ENCODE measurements around the gene POLD4.
A peak's percentile ranks its signal among the peaks of the same experiment; 100 is the strongest.
"Not testable (repeated sequence)": the region's sequence is repeated elsewhere in the genome, so short reads cannot be mapped to it uniquely, and the experiment has no call there.

POLD4 gene

DNA sequence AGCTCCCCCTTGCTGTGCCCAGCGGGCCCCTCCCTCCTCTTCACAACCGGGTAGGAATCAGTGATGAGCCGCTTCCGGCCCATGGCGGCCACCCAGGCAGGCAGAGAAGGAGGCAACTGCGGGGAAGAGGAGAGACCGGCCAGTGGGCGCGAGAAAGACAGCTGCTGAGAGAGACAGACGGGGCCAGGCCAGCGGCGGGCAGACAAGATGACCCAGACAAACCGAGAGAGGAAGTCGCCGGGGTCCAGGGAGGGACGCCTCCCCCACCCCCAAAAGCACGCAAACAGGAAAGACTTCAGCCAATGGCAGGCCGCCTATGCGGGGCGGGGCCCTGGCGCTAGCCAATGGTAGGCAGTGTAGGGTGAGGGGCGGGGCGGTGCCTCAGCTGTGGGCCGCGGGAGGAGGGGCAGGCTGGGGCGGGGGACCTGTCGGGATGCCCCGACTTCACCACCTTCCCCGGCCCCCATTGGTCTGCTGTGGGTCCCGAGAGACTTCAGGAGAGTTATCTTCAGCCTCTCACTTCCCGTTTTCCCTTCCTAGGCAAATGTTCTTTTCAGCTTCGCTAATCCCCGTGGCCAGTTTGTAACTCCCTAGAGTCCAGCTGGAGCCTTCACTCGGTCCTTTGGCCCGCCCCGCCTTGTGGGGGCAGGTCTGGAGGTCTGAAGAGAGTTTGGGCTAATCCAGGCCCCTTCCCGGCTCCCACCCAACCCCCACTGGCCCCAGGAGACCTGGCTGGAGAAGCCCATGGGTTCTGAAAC is at the start of gene POLD4:
POLD4 (minus strand) TSS at position 230 of the 758 bp plus-strand sequence; CDS start at position 83, 147 bp downstream.
- DNase-seq (ENCODE audit: low spot score), result peak; percentile 96

DNA sequence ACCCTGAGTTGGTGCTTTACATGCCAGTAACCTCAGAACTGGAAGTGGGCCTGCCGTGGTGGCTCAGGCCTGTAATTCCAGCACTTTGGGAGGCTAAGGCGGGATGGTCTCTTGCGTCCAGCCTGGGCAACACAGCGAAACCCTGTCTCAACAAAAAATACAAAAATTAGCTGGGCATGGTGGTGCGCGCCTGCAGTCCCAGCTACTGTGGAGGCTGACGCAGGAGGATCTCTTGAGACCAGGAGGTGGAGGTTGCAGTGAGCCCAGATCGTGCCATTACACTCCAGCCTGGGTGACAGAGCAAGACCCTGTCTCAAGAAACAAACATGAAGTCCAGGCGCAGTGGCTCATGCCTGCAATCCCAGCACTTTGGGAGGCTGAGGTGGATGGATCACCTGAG is 49.7 kb upstream of the POLD4 start:
- DNase-seq (ENCODE audit: low spot score), result not testable (repeated sequence)

DNA sequence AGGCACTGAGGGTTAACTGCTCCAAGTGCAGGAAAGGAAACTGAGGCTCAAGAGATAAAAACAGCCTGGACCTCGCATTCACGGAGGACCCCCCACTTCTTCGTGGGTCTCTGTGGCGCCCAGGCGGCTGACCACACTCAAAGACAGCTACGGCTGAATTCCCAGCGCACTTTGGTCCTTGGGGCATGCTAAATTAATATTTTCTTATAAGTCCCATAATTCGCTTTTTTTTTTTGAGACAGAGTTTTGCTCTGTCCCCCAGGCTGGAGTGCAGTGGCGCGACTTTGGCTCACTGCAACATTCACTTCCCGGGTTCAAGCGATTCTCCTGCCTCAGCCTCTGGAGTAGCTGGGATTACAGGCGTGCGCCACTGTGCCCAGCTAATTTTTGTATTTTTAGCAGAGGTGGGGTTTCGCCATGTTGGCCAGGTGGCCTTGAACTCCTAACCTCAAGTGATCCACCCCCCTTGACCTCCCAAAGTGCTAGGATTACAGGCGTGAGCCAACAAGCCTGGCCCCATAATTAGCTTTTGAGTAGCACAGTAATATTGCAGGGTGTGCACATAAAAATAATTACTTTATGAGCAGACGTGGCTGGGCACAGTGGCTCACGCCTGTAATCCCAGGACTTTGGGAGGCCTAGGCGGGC is 49.0 kb upstream of the POLD4 start:
- not testable (repeated sequence) for DNase-seq (ENCODE audit: low spot score)

DNA sequence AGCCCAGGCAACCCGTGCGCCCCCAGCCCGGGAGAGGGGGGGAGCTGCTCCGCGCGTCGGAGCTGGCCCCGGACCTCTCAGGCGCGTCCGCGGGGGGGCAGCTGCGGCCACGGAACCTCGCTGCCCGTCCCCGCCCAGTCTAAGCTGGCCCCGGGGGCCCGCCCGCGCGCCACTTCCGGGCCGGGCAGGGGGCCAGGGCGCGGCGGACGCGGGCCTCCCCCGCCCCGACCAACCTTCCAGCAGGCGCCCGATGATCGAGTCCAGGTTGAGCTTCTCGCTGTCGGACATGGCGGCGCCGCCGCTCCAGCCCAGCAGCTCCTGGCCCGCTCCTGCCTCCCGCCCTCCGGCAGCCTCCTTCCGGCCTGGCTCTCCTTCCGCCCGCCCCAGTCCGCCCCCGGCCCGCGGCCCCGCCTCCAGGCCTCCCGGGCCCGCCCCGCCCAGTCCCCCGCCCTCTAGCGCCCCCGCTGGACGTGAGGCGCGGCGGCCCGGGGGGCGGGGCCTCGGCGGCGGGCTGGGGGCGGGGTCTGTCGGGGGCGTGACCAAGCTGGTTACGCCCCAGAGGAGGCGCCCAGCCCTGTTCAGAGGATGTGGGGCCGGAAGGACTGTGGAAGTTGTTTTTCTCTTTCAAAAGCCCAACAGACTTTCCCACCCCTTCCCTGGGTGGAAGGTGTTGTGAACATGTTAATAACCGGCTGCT is 48.3 kb upstream of the POLD4 start, which contains the start of gene PPP1CA:
PPP1CA (minus strand) TSS at position 364 of the 697 bp plus-strand sequence; CDS start at position 288, 76 bp downstream.
- peak; percentile 91 for DNase-seq (ENCODE audit: low spot score)

DNA sequence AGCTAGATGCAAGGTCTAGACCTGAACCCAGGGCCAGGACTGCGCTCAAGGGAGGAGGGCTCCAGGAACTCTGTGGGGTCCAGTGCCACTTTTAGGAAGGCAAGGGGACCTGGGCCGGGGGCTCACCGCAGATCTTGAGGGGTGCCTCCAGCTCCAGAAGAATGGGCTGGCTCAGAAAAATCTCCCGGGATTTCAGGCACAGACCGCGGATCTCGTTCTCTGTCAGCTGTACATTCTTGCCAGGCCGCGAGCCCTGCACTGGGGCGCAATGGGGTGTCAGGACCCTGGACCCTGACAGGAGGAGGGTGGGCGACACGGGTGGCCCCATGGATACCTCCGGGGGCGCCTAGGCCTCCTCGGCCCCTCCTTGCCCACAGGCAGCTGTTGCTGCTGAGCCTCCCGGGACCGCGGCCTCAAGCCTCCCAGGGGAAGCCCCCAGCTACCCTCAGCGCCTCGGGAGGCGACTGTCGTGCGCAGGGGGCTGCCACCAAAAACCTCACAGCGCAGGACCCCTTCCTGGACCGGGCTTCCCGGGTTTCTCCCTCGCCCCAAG is 47.7 kb upstream of the POLD4 start:
- no peak for DNase-seq (ENCODE audit: low spot score)

DNA sequence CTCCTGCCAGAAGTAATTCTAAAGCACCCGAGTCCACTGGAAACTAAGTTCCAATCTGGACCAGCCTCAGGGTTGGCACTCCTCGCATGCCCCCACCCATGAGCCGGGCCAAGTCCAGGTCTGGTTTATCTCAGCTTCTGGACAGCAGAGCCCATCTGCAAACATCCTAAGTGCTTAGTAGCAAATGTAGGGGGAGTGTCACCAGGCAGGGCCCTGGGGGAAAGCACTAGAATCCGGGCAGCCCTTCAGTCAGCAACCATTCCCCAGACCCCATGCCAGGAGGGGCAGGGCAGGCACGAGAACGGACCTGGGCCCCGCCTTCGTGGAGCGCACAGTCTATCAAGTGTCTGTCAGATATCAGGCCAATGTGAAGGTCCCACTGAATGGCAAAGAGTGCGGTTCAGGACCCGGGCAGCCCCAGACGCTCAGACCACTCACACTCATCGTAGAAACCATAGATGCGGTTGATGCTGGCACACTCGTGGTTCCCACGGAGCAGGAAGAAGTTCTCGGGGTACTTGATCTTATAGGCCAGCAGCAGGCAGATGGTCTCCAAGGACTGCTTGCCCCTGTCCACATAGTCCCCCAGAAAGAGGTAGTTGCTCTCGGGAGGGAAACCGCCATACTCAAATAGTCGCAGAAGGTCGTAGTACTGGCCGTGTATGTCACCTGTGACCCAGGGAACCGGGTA is 47.0 kb upstream of the POLD4 start:
- peak; percentile 38 for DNase-seq (ENCODE audit: low spot score)

DNA sequence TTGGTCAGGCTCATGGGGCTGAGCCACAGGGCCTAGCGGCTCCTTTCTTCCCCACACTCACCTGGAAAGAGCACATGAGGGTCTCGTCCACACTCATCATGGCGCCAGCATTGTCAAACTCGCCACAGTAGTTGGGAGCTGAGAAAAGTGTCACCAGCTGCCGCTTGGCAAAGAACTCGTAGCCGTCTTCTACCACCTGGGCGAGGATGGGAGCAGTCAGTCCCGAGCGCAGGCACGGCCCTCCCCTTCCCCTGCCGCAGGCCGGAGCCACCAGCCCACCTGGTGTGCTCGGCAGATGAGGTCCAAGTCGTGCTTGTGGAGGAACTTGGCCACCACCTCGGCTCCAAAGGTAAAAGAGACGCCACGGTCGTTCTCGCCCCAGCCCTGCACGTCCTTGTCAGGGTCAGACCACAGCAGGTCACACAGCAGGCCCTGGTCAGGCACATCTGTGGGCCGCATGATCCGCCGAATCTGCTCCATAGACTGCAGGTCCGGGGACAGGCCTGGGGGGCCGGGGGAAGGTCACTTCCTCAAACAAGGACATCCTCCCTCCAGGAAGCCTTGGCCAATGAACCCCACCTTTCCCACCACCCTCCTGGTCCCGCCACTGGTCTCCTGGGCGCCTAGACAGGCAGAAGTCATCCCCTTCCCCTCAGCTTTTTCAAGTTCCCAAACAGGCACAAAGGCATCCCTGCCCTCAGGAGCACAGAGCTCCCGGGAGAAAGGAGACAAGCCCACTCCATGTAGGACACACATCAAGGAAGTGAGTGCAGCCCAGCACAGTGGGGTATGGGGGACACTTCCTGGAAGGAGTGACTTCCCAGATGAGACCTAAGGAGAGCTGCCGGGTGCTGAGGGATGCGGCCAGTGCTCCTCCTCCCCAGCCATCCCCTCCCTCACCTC is 45.6 kb upstream of the POLD4 start:
- DNase-seq (ENCODE audit: low spot score), result no peak

DNA sequence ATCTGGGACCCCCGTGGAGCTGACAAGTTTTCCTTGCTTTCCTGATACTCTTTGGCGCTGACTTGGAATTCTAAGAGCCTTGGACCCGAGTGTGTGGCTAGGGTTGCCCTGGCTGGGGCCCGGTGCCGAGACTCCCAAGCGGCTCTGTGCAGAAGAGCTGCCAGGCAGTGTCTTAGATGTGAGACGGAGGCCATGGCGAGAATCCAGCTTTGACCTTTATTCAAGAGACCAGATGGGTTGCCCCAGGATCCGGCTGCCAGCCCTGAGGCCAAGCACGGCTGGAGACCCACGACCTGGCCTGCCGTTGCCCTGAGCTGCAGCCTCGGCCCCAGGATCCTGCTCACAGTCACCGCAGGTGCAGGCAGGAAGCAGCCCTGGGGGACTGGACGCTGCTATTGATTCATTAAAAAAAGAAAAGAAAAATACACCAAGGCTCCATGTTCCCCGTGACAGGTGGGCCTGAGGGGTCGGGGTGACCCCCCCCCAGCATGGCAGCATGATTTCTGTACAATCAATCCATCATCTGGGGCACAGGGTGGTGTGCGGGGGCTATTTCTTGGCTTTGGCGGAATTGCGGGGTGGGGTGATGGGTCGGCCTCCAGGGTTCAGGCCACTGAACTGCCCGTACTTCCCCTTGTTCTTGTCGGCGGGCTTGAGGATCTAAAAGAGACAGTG is 44.8 kb upstream of the POLD4 start:
- DNase-seq (ENCODE audit: low spot score), result no peak

DNA sequence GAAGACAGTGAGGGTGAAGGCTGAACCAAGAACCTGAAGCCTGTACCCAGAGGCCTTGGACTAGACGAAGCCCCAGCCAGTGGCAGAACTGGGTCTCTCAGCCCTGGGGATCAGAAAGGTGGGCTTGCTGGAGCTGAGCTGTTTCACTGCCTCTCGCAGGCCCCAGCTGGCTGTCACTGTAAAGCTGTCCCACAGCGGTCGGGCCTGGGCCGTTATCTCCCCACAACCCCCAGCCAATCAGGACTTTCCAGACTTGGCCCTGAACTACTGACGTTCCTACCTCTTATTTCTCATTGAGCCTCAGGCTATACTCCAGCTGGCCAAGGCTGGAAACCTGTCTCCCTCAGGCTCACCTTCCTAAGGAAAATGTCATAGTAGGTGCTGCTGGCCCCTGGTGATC is 44.2 kb upstream of the POLD4 start:
- no peak for DNase-seq (ENCODE audit: low spot score)

DNA sequence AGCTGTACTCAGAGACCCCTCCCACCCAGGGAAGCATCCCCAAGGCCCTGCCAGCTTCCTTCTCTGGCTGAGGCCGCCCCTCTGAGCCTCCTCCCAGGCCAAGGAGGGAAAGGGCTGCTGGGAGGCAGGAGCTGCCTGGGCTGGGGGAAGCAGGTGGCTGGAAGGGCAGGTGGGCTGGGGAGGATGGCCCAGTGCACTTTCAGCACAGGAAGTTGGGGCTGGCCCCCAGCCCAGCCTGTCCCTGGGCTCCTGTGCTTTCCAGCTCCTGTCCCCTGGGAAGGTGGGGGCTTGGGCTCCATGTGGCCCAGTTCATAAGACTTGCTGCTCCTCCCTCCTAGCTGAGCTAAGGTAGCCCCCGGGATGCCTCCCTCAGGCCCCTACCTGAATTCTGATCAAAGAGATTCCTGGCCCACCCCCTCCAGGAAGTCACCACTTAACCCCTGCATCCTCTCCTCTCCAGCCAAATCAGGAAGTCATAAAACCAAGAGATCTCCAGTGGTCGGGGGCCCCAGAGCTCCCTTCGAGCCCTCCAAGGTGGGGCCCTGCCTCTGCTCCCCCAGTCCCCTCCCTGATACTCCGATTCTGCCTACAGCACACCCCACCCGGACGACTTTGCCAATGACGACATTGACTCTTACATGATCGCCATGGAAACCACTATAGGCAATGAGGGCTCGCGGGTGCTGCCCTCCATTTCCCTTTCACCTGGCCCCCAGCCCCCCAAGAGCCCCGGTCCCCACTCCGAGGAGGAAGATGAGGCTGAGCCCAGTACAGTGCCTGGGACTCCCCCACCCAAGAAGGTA is 43.4 kb upstream of the POLD4 start:
- no peak for DNase-seq (ENCODE audit: low spot score)

DNA sequence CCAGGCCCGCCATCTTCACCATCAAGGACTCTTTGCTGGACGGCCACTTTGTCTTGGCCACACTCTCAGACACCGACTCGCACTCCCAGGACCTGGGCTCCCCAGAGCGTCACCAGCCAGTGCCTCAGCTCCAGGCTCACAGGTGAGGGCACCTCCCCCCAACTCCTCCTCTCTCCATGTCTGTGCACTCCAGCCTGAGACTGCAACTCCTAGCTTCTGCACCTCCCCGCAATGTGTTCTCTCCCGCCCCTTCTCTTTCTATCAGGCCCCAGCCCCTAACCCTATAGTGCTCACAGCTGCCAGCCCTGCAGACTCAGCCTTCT is 42.9 kb upstream of the POLD4 start:
- DNase-seq (ENCODE audit: low spot score), result no peak

DNA sequence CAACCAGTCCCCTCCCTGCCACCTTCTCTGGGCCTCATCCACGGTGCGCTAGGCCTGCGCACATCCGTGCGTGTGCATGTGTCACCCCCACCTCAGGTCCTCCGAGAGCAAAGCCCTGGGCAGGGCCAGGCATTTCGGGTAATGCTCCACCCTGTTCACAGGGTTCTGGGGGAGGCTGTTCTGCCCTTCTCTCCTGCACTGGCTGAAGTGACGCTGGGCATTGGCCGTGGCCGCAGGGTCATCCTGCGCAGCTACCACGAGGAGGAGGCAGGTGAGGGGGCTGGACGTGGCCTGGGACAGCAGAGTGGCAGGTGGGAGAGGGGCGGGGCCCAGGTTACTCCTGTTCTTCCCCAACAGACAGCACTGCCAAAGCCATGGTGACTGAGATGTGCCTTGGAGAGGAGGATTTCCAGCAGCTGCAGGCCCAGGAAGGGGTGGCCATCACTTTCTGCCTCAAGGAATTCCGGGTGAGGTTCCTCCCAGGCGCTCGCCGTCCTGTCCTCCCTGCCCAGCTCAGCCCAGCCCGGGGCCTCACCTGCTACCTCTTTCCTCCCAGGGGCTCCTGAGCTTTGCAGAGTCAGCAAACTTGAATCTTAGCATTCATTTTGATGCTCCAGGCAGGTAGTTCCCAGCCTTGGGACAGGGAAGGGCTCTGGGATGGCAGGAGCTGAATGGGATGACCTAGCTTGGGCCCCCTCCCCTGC is 42.4 kb upstream of the POLD4 start:
- DNase-seq (ENCODE audit: low spot score), result no peak

DNA sequence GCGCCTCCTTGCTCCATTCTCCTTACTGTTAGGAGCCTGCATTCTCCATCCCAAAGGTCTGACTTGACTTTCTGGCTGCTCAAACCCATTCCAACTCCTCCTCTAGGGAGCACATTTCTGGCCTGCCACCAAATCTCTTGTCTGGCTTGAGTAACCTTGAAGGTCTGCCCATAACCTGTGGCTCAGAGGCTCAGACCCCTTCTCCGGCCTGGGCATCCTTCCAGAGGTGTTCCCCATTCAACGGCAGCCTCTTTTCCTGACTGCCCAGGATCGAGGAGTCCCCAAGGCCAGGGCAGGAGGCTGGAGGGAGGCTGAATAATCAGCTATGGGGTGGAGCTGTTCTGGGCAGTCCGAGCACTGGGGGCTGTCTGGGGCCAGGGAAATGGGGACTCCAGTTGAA is 40.6 kb upstream of the POLD4 start:
- no peak for DNase-seq (ENCODE audit: low spot score)

DNA sequence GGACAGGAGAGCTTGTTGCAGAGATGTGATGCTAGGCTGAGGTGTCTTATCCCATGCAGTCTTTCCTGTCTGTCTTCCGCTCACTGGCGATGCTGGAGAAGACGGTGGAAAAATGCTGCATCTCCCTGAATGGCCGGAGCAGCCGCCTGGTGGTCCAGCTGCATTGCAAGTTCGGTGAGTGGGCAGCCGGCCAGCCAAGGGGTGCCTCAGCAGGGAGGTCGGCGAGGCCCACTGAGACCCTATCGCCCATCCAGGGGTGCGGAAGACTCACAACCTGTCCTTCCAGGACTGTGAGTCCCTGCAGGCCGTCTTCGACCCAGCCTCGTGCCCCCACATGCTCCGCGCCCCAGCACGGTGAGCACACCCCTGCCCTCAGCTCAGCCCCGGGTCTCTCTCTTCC is 40.1 kb upstream of the POLD4 start:
- no peak for DNase-seq (ENCODE audit: low spot score)

DNA sequence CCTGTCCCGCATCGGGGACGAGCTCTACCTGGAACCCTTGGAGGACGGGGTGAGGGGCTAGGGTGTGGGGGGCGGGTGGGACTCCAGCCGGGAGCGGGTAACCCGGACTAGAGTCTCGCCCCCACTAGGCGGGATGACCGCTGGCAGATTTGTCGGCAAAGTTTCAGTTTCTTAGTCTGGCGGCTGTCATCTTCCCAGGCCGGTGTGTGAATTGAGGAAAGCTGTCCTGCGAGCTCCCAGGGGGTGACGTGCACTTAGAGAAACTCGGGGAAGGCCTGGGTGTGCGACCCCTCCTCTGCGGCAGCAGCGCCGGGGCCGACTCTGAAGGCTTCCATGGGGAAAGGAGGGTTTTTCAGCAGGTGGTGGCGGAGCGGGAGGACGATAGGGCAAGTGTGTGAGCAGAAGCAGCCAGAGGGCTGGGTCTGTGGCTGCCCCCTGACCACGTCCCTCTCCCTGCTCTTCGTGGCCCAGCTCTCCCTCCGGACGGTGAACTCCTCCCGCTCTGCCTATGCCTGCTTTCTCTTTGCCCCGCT is 38.9 kb upstream of the POLD4 start:
- DNase-seq (ENCODE audit: low spot score), result no peak

DNA sequence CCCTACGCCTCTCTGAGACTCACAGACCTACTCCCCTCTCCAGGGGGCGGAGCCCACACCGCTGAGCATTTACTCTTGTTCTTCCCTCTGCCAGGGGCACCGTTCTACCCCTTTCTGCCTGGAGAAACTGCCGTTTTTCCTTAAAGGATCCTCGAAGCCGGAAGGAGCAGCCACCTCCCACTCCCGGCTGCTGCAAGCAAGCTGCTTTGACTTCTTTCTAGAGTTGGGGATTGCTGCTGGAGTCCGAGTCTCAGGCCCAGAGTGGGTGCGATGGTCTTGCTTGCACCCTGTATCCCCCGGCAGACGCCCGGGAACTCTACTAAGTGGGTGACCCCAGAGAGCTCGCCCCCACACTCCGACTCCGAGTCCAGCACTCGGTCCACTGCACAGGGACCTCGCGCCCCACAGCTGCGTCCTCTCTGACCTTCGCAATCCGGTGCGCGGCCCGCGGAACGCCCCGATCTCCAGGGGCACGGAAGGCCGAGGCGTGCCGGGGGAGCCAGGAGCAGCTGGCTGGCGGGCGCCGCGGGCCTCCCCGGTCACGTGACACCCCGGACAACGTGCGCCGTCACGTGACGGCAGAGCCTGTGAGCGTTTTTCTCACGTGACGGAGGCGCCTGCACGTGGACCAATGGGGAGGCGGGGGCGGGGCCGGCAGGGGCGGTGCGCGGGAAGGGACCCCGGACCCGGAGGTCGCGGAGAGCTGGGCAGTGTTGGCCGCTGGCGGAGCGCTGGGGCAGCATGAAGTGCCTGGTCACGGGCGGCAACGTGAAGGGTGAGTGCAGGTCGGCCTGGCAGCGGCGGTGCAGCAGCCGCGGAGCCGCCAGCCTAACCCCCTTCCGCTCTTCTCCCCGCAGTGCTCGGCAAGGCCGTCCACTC is 38.2 kb upstream of the POLD4 start, which contains the start of gene RAD9A:
RAD9A (plus strand) TSS at position 683 of the 879 bp plus-strand sequence; CDS start at position 742, 59 bp downstream.
- DNase-seq (ENCODE audit: low spot score), result peak; percentile 94

DNA sequence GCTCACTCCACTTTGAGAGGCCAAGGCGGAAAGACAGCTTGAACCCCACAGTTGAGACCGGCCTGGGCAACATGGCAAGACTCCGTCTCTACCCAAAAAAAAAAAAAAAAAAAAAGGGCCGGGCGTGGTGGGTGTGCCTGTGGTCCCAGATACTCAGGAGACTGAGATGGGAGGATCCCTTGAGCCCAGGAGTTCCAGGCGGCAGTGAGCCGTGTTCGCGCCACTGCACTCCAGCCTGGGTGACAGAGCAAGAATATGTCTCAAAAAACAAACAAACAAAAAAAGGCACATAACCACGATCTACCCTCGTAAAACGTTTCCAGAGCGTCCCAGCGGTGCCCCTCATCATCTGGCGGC is 37.6 kb upstream of the POLD4 start:
- no peak for DNase-seq (ENCODE audit: low spot score)

DNA sequence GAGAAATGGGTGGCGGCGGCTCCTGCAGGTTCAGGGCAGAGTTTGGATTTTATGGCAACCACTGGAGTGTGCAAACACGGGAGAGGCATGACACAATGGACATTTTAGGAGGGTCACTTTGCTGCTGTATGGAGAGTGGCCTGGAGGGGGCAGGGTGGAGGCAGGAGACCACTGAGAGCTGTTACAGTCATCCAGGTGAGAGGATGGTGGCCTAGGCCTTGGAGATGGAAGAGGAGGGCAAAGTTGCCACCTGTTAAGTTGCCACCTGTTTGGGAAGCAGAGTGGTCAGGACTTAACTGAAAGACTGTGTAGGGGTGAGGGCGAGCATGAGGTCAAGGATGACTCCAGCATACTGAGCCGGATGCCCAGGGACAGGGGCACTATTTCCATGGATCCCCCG is 36.1 kb upstream of the POLD4 start:
- DNase-seq (ENCODE audit: low spot score), result no peak

All from activated CD4-positive, alpha-beta T cell treated with anti-CD3 and anti-CD28 coated beads, Interleukin-2, Interleukin-4, amounts not matched to agents 100 ng/mL and 50 ng/mL, durations not matched to agents 16 hours and 8 hours (primary cell).